HG03108 (cell line): ENCODE results near the gene PLPPR4.

ENCODE experiments used
- ATAC-seq: cut with Tn5 transposase; IDR thresholded peaks from one replicate; pipeline ENCODE4 v1.9.1; 2021; ENCODE audit warnings: moderate library complexity; ENCODE audit not compliant: unreplicated experiment

Gene PLPPR4

DNA sequence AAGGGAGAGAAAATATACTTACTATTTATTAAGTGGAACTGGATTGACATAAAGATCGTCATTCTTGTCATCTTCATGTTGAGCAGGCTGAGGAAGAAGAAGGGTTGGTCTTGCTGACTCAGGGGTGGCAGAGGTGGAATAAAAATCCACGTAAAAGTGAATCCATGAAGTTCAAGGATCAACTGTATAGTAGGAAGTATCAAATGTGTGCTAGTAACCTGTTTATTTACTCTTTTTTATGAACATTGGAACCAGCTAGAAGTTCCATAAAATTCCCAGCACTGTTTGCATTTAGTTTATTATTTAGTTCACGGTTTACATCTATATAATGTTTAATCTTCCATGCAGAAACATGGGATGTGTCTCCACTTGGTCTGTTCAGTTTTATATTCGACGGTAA is 70.7 kb downstream of the PLPPR4 start:
- ATAC-seq, result no peak

- ATAC-seq, result no peak
Observed at GRCh38 chr1:99347041-99347684, 82.9 kb downstream of the PLPPR4 start.

DNA sequence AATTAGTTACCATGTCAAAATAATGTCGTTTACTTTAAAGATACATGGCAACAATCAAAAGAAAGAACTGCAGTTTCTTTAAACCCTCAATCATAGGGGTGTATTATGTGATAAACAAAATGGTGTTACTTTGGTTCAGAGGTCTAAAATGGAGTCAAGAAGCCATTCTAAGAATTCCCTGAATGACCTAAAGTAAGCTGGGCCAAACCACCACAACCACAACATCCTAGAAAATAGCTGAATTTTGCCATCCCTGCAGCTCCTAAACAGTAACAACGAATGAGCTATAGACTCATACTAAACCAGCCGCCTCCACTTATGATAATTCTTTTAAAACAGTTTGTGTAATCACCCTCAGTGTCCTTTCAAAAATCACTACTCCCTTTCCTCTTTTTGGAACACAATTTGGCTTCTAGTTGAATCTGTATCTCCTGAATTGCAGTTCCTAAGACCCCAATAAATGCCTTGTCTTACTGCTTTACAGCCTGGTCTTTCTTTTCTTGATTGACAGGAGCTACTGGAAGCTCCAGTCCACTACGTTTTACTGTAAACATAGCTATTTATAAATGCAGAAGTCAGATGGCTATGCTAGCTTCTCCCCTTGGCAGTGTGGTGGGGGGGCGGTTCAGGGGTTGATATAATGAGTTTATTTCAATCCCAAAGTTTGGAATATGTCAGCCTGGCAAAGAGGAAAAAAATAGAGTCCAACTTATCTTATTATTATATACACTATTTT is 84.3 kb downstream of the PLPPR4 start:
- ATAC-seq, result no peak

DNA sequence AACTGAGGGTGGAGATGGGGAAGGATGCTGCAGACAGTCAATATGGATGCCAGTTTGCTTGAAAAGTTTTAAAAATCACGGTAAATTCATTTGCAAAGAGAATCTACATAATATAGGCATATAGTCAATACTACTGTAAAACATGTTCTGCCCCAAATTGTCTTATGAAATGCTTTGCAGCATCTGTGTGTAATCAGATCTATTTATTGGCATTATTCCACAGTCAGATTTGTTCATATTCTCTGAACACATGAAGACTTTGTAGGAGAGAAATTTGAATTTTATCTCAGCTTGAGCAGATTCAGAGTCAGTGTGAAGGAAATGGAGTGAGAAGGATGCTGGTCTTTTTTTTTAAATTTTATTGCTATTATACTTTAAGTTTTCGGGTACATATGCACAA is 88.5 kb downstream of the PLPPR4 start:
- ATAC-seq, result no peak

DNA sequence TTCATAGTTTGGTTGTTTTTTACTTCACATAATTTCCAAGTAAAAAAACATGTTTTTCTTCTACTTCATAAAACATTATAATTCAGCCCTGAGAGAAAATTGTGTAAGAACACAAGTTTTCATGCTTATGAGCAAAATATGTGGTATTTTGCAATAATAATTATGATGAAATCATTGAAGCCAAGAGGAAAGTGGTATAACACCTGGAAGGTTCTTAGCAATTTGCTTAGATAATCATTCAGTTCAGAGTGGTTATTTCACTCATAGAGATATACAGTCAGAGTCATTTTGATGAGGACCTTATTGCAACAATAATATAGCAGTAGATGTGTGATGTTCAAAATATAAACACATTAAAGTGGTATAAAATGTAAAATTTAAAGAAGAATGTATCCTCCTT is 94.5 kb downstream of the PLPPR4 start:
- no peak for ATAC-seq
